Ascending aorta (tissue), 2 donors: Measurements from ENCODE around the gene ZNF280B. TPM values are rescaled to one million over a fixed set of nuclear protein-coding genes. Genes with fewer than 3 reads are reported as not detected.

Experiments used
- DNase-seq, 2 donors: peaks; one replicate each; pipeline ENCODE4 v3.0.0-alpha.2; 2019; ENCODE audit warnings: low spot score in 2 of 2
- H3K27ac ChIP-seq, 2 donors: fragments of 200-600 bp; sonication (generic); one replicate each; pipeline ENCODE4 v1.5.1; 2016 to 2017; ENCODE audit warnings: mild to moderate bottlenecking in 1 of 2
- H3K27me3 ChIP-seq: fragments of 200-600 bp; sonication (generic); one replicate; pipeline ENCODE4 v1.5.1; 2017
- H3K36me3 ChIP-seq, 2 donors: fragments of 200-600 bp; sonication (generic); one replicate each; pipeline ENCODE4 v1.5.1; 2016
- H3K4me1 ChIP-seq, 2 donors: fragments of 200-600 bp; sonication (generic); one replicate each; pipeline ENCODE4 v1.5.1; 2016 to 2017; ENCODE audit warnings: mild to moderate bottlenecking in 1 of 2
- H3K4me3 ChIP-seq, 2 donors: fragments of 200-600 bp; sonication (generic); one replicate each; pipeline ENCODE4 v1.5.1; 2016 to 2017; ENCODE audit warnings: mild to moderate bottlenecking in 1 of 2
- H3K9me3 ChIP-seq, 2 donors: fragments of 200-600 bp; sonication (generic); one replicate each; pipeline ENCODE4 v1.5.1; 2016
- CTCF ChIP-seq, 3 experiments: fragments of 200-600 bp in 2 of 3; fragments of 450-650 bp in 1 of 3; sonication (generic) in 2 of 3; IDR thresholded peaks; one replicate each; pipeline ENCODE4 v1.5.1; 2016 to 2019; ENCODE audit warnings: antibody characterized with exemption in 3 of 3, mild to moderate bottlenecking in 1 of 3, moderate library complexity in 1 of 3
- intact Hi-C: fragments of 100-400 bp; cut with DNase I; formaldehyde crosslinking; loops from one replicate; pipeline ENCODE4 v1.15.1; 2023
- total RNA-seq: library from RNA; depleted of rRNA; stranded (reverse); fragments of >200 nt; gene quantifications from one replicate; pipeline ENCODE4 v1.1.0, GENCODE V29; 2016

Gene ZNF280B
- total RNA-seq, 1 donor from 2014 or later: not detected

GRCh38 chr22:22538226-22538989 lies 29.9 kb upstream of the ZNF280B start:
- Histone ChIP-seq H3K27me3 (no peaks in the 10 kb centered on the region), H3K27ac (no peak overlapping the region), H3K4me1 (no peaks in the 10 kb centered on the region), H3K4me3 (no peak overlapping the region), H3K36me3 (no peaks in the 10 kb centered on the region), H3K9me3 (no peaks in the 10 kb centered on the region)
- no peak for TF ChIP-seq CTCF (IDR thresholded peaks at IDR 0.05)
- intact Hi-C loops: no loop called here
- no peak for DNase-seq

GRCh38 chr22:22536916-22537315 lies 28.4 kb upstream of the ZNF280B start:
- Histone ChIP-seq H3K36me3 (no peaks in the 10 kb centered on the region), H3K4me3 (no peak overlapping the region), H3K9me3 (no peaks in the 10 kb centered on the region), H3K27ac (no peak overlapping the region), H3K27me3 (no peaks in the 10 kb centered on the region), H3K4me1 (no peaks in the 10 kb centered on the region)
- TF ChIP-seq CTCF (IDR thresholded peaks at IDR 0.05): no peak
- no peak for DNase-seq
- intact Hi-C loops: no loop called here

- Histone ChIP-seq H3K27ac (no peak overlapping the region), H3K27me3 (no peaks in the 10 kb centered on the region), H3K36me3 (no peaks in the 10 kb centered on the region), H3K4me3 (no peak overlapping the region), H3K4me1 (no peaks in the 10 kb centered on the region), H3K9me3 (no peaks in the 10 kb centered on the region)
- no peak for DNase-seq
- TF ChIP-seq CTCF (IDR thresholded peaks at IDR 0.05): no peak
- intact Hi-C loops: no loop called here
Measured at GRCh38 chr22:22536515-22536914, 28.0 kb upstream of the ZNF280B start.

- Histone ChIP-seq H3K27me3 (no peaks in the 10 kb centered on the region), H3K4me3 (no peak overlapping the region), H3K4me1 (no peaks in the 10 kb centered on the region), H3K9me3 (no peaks in the 10 kb centered on the region), H3K27ac (no peak overlapping the region), H3K36me3 (no peaks in the 10 kb centered on the region)
- intact Hi-C loops: no loop called here
- TF ChIP-seq CTCF (IDR thresholded peaks at IDR 0.05): no peak
- DNase-seq: no peak
Measured at GRCh38 chr22:22535662-22536061, 27.1 kb upstream of the ZNF280B start.

- Histone ChIP-seq H3K27ac (no peak overlapping the region), H3K4me1 (no peaks in the 10 kb centered on the region), H3K9me3 (no peaks in the 10 kb centered on the region), H3K27me3 (no peaks in the 10 kb centered on the region), H3K4me3 (no peak overlapping the region), H3K36me3 (no peaks in the 10 kb centered on the region)
- intact Hi-C loops: no loop called here
- TF ChIP-seq CTCF (IDR thresholded peaks at IDR 0.05): no peak
- DNase-seq: no peak
Measured at GRCh38 chr22:22534604-22535415, 26.3 kb upstream of the ZNF280B start.
